Ammon's horn (tissue), 1 donor: ENCODE data around the gene APOF.
A peak's percentile ranks its signal among the peaks of the same experiment; 100 is the strongest.
"Not testable (repeated sequence)": the region's sequence is repeated elsewhere in the genome, so short reads cannot be mapped to it uniquely, and the experiment has no call there.

ENCODE experiments used
- DNase-seq: peaks from one replicate; pipeline ENCODE4 v3.0.0-alpha.2; 2016; ENCODE audit warnings: low spot score

The APOF gene

GRCh38 chr12:56366948-56367347, 4.3 kb upstream of the APOF start:
- DNase-seq: no peak

GRCh38 chr12:56361487-56362129, 1.0 kb downstream of the APOF start:
- DNase-seq: no peak

GRCh38 chr12:56359851-56360767, 2.5 kb downstream of the APOF start, which contains the start of gene STAT2:
Gene STAT2 (minus strand): TSS chr12:56360107. CDS start chr12:56356571, 3,536 bp downstream.
- peak; percentile 100 for DNase-seq

GRCh38 chr12:56358836-56359532, 3.7 kb downstream of the APOF start:
- DNase-seq: peak; percentile 89

- no peak for DNase-seq
Observed at GRCh38 chr12:56351325-56351724, 11.3 kb downstream of the APOF start.

GRCh38 chr12:56350662-56351061, 12.0 kb downstream of the APOF start:
- no peak for DNase-seq

- DNase-seq: no peak
Observed at GRCh38 chr12:56348776-56349175, 13.9 kb downstream of the APOF start.

- DNase-seq: not testable (repeated sequence)
Observed at GRCh38 chr12:56347255-56347654, 15.4 kb downstream of the APOF start.

GRCh38 chr12:56346675-56347074, 16.0 kb downstream of the APOF start:
- DNase-seq: no peak

- DNase-seq: not testable (repeated sequence)
Observed at GRCh38 chr12:56342290-56342689, 20.4 kb downstream of the APOF start.

- no peak for DNase-seq
Observed at GRCh38 chr12:56341616-56342015, 21.0 kb downstream of the APOF start.

- no peak for DNase-seq
Observed at GRCh38 chr12:56339158-56339422, 23.6 kb downstream of the APOF start.

- no peak for DNase-seq
Observed at GRCh38 chr12:56338308-56339157, 24.1 kb downstream of the APOF start, which contains the start of gene IL23A. Gene IL23A (plus strand): TSS chr12:56338884. CDS start chr12:56339045, 161 bp downstream.

GRCh38 chr12:56337753-56338251, 24.9 kb downstream of the APOF start:
- no peak for DNase-seq

- peak; percentile 58 for DNase-seq
Observed at GRCh38 chr12:56336361-56337167, 26.1 kb downstream of the APOF start.

- not testable (repeated sequence) for DNase-seq
Observed at GRCh38 chr12:56335527-56335926, 27.1 kb downstream of the APOF start.

GRCh38 chr12:56334490-56334793, 28.2 kb downstream of the APOF start:
- DNase-seq: no peak

- DNase-seq: peak; percentile 94
Observed at GRCh38 chr12:56333679-56334489, 28.8 kb downstream of the APOF start, which contains the start of gene PAN2. Gene PAN2 (minus strand): TSS chr12:56334000. CDS start chr12:56333094, 906 bp downstream.

- no peak for DNase-seq
Observed at GRCh38 chr12:56333197-56333678, 29.4 kb downstream of the APOF start.
